ENCODE measurements around the gene WDR82. TPM values are rescaled to one million over a fixed set of nuclear protein-coding genes. Genes with fewer than 3 reads are reported as not detected.

WDR82 gene
- total RNA-seq, 1 donor from 2014 or later = 93.1 TPM

DNA sequence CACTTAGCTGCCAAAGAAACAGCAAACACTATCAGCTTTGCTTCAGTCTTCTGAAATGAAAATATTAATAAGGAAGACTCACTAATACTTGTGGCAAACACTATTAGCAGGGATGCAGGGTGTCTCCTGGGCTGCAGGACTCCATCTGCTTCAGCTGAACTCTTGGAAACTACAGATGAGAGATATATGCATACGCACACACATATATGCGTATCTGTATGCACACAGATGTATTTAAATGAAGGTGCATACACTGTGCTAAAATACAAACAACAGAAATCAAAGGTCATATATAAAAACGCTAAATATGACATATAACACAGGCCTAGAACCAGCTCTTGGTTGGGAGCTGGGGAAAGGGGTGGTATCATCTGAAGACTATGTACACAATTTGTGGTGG, 22.3 kb downstream of the WDR82 start:
- H3K9me3 Mint-ChIP-seq (ENCODE audit: low read depth) = no peaks in the 10 kb centered on the region
- peaks cover 39% of the 10 kb centered on the region for H3K36me3 Mint-ChIP-seq (ENCODE audit: insufficient read depth)
- no peaks in the 10 kb centered on the region for H3K27me3 Mint-ChIP-seq
- H3K4me3 Mint-ChIP-seq (ENCODE audit: low read depth) = no peak overlapping the region
- peaks cover 10% of the 10 kb centered on the region for H3K4me1 Mint-ChIP-seq (ENCODE audit: low read depth)
- H3K27ac Mint-ChIP-seq = no peak overlapping the region
- TF ChIP-seq CTCF (IDR thresholded peaks at IDR 0.05; ENCODE audit: unreplicated experiment) = no peak
- no peak for DNase-seq (ENCODE audit: low spot score, unreplicated experiment)

GRCh38 chr3:52254608-52255007, 23.8 kb downstream of the WDR82 start:
- no peak for TF ChIP-seq CTCF (IDR thresholded peaks at IDR 0.05; ENCODE audit: unreplicated experiment)
- peaks cover 10% of the 10 kb centered on the region for H3K4me1 Mint-ChIP-seq (ENCODE audit: low read depth)
- H3K27me3 Mint-ChIP-seq = no peaks in the 10 kb centered on the region

DNA sequence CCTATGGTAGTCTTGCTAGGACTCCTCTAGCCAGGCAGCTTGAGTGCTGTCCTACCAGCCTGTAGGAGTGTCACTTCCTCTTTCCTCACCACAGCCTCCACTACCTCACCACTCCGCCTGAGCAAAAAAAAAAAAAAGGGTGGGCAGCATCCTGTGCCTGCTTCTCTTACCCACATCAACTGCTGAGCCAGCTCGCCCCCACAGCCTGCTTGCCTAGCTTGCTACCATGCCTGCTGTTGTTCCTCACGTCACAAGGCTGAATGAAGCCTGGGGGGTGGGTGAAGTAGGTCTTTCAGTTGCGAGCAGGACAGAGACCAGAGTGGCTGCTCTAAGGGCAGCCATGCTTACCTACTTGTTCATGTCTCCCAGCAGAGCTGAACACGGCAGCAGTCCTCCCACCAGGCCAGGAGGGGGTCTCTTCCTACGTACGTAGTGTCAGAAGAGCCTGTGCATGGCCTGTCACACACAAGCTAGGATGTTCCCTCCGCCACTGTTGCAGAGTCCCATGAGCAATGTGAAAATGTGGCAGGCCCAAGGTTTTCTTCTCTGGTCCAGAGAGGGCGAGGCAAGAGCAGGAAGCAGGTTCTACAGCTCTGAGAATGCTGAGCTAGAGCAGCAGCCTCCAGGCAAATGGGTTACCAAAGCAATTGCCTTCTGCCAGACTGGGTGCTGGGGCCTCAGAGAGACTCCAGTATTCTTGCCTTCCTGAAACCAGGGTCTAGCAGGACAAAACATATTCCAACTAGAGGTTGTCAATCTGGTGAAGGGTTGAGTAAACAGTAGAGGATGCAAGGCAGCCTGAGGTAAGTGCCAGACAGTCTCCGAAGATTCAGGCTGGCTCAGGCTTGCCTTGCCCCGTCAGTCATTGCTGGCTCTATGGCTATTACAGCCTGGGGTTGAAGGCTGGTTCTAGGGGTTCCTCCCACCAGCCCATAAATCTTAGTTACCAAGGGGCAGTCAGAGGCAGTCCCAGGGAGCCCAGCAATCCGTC, 24.8 kb downstream of the WDR82 start:
- H3K27me3 Mint-ChIP-seq = no peaks in the 10 kb centered on the region
- H3K27ac Mint-ChIP-seq = no peak overlapping the region

More at GRCh38 chr3:52254608-52255007, 23.8 kb downstream of the WDR82 start:
- H3K27ac Mint-ChIP-seq = no peak overlapping the region
- no peaks in the 10 kb centered on the region for H3K9me3 Mint-ChIP-seq (ENCODE audit: low read depth)
- peaks cover 34% of the 10 kb centered on the region for H3K36me3 Mint-ChIP-seq (ENCODE audit: insufficient read depth)
- H3K4me3 Mint-ChIP-seq (ENCODE audit: low read depth) = no peak overlapping the region
- DNase-seq (ENCODE audit: low spot score, unreplicated experiment) = no peak

DNA sequence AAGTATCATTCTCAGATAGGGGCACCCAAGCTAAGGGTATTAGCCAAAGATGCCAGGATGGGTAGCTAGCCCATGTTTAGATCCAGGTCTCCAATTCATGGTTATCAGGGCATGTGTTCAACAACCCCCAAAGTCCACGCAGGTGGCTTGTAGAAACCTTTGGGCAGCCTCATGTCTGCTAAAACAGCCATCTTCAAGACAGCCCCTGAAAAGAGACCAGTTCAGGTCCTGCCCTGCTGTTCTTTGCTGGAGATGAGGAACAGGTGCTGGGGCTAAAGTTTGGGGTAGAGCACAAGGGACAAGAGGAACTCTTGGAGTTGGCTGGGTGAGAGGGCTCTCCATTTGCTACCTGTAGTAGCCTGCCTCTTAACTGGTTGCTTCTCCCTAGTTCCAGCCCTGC, 28.3 kb downstream of the WDR82 start:
- H3K9me3 Mint-ChIP-seq (ENCODE audit: low read depth) = no peaks in the 10 kb centered on the region
- H3K4me3 Mint-ChIP-seq (ENCODE audit: low read depth) = no peak overlapping the region
- no peak for DNase-seq (ENCODE audit: low spot score, unreplicated experiment)
- no peaks in the 10 kb centered on the region for H3K4me1 Mint-ChIP-seq (ENCODE audit: low read depth)
- no peak overlapping the region for H3K27ac Mint-ChIP-seq
- no peak for TF ChIP-seq CTCF (IDR thresholded peaks at IDR 0.05; ENCODE audit: unreplicated experiment)
- peaks cover 16% of the 10 kb centered on the region for H3K27me3 Mint-ChIP-seq
- H3K36me3 Mint-ChIP-seq (ENCODE audit: insufficient read depth) = peaks cover 13% of the 10 kb centered on the region

More for the DNA sequence above, 24.8 kb downstream of the WDR82 start:
- H3K4me1 Mint-ChIP-seq (ENCODE audit: low read depth) = peaks cover 7% of the 10 kb centered on the region
- H3K4me3 Mint-ChIP-seq (ENCODE audit: low read depth) = no peak overlapping the region
- DNase-seq (ENCODE audit: low spot score, unreplicated experiment) = no peak
- peaks cover 26% of the 10 kb centered on the region for H3K36me3 Mint-ChIP-seq (ENCODE audit: insufficient read depth)
- no peak for TF ChIP-seq CTCF (IDR thresholded peaks at IDR 0.05; ENCODE audit: unreplicated experiment)
- no peaks in the 10 kb centered on the region for H3K9me3 Mint-ChIP-seq (ENCODE audit: low read depth)

DNA sequence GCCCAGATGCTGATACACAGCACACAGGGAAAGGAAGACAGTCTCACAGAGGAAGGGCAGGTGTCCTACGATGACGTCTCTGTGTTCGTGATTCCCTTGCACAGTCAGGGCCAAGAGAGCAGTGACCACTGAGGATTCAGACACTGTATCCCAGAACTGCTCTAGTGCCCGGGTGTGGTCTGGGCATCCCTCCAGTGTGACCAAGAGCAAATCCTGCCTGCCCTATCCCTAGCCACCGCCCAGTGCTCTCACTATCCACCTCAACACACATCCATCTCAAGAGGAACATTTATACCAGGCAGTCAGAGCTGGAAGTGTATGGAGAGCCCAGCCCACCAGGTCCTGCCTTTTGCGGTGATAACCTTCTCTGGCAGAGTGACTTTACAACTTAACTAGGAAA, 28.8 kb downstream of the WDR82 start:
- no peak for TF ChIP-seq CTCF (IDR thresholded peaks at IDR 0.05; ENCODE audit: unreplicated experiment)
- Mint-ChIP-seq H3K4me1 (ENCODE audit: low read depth) (no peaks in the 10 kb centered on the region), H3K27me3 (peaks cover 20% of the 10 kb centered on the region), H3K9me3 (ENCODE audit: low read depth) (no peaks in the 10 kb centered on the region), H3K36me3 (ENCODE audit: insufficient read depth) (peaks cover 13% of the 10 kb centered on the region), H3K27ac (peak overlapping the region; percentile 65), H3K4me3 (ENCODE audit: low read depth) (no peak overlapping the region)
- no peak for DNase-seq (ENCODE audit: low spot score, unreplicated experiment)

Data from progenitor cell of endocrine pancreas (in vitro differentiated cells).